Measurements from ENCODE around the gene STMN1. TPM values are rescaled to one million over a fixed set of nuclear protein-coding genes. Genes with fewer than 3 reads are reported as not detected.

STMN1 gene
- total and polyA plus RNA-seq, 2 of the 8 experiments (the other 6 are each of a cell fraction or from before 2014, with no cell fraction given): 116 to 564 TPM

DNA sequence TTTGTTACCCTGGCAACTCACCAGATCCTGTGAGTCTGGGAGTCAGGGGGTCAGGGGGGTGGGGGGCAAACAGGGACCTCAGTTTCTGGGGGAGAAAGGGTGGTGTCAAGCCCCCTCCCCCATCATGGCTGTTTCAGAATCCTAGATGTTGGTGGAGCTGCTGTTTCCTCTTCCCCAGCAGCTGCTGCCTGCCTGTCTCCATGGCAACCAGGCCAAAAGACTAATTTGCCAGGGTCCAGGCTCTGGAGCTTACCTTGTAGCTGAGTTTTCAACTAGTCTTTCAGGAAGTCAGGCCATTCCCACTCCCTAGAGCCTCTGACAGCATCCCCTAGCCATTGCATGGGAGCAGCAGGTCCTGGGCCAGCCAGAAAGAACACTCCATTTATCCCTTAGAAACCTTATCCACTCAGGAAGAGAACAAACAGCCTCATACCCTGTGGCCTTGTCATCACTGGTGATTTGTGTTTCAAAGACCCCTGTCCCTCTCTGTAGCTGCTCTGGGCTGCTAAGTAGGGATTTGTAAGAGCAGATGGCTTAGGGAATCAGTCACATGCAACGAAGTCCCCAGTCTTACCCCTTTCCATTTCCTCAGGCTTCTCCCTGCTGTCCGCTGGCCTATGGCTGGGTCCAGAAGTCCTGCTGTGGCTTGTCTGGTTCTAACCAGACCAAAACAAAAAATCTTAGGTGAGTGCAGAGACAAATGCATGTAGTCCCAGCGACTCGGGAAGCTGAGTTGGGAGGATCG is 21.5 kb upstream of the STMN1 start:
- no peak overlapping the region for H3K27ac ChIP-seq (ENCODE audit: low read depth, low read length)
- no peak for TF ChIP-seq TCF12 (IDR thresholded peaks at IDR 0.05; ENCODE audit: low read depth, low read length)
- 0 out of 4 replicates have a peak, but pooled peaks of 1 of the 2 experiments have one; percentile 31 for TF ChIP-seq SIN3A (conservative IDR thresholded peaks at IDR 0.05 in 1 of 2, IDR thresholded peaks at IDR 0.05 in 1 of 2; ENCODE audit: low read depth in 1 of 2, low read length in 2 of 2)
- no peak for TF ChIP-seq BRCA1 (IDR thresholded peaks at IDR 0.05; ENCODE audit: low read depth, low read length)
- TF ChIP-seq RNF2 (IDR thresholded peaks at IDR 0.05; ENCODE audit: borderline replicate concordance, low read depth, low read length, missing control alignments, poor library complexity, severe bottlenecking): no peak
- H2BK15ac ChIP-seq (ENCODE audit: low read length): no peak overlapping the region; the same call in 1 of the 2 replicates
- WGBS, 2 experiments (ENCODE audit: extremely low coverage in 1 of 2, insufficient coverage in 1 of 2, insufficient read length in 1 of 2, insufficient replicate concordance in 2 of 2, low coverage in 1 of 2, low lambda C conversion rate in 2 of 2, missing lambda C conversion rate in 1 of 2): 88% methylated on average over 5 of the region's 5 CpGs; no CpG with 5 or more reads in 1 of the 2 experiments
- no peak overlapping the region for H4K5ac ChIP-seq (ENCODE audit: insufficient read length, low read depth, low read length)
- ChIA-PET CTCF (ENCODE audit: partially characterized antibody) (interaction anchor here (0.6 to 3.2 kb wide), 4 partner anchors 32 to 207 kb away, joined by 3 to 13 read pairs (median 4); no protein-coding TSS in a partner anchor), POLR2A (ENCODE audit: partially characterized antibody) (interaction anchor here (1.1 to 1.9 kb wide), 4 partner anchors 29 to 482 kb away, joined by 3 to 6 read pairs (median 4); partner anchors contain the start of gene LIN28A)
- peaks cover 0 to 4% (median 0%) of the 10 kb centered on the region in 4 experiments; a peak in 2 of 7 replicates for H3K27me3 ChIP-seq (replicated peaks in 1 of 4; ENCODE audit: control insufficient read depth in 3 of 4, extremely low read depth in 1 of 4, insufficient read depth in 3 of 4, low read length in 3 of 4)
- H3K36me3 ChIP-seq (ENCODE audit: control insufficient read depth in 2 of 4, insufficient read depth in 4 of 4, low read length in 3 of 4): no peaks in the 10 kb centered on the region
- peaks cover 9% of the 10 kb centered on the region for H3K23me2 ChIP-seq (ENCODE audit: low read depth, low read length)
- no peaks in the 10 kb centered on the region for H3K9me3 ChIP-seq (ENCODE audit: insufficient read depth in 2 of 2, low read depth in 1 of 2, low read length in 1 of 2)
- no peaks in the 10 kb centered on the region for H3K79me2 ChIP-seq (ENCODE audit: control insufficient read depth in 1 of 2, insufficient read depth in 2 of 2, low read length in 2 of 2)
- H3K9ac ChIP-seq (replicated peaks in 1 of 4; ENCODE audit: extremely low read depth in 1 of 4, low read depth in 3 of 4, low read length in 3 of 4): no peak overlapping the region
- no peak overlapping the region for H3K4me3 ChIP-seq (ENCODE audit: extremely low read depth in 1 of 4, insufficient read depth in 2 of 4, low read depth in 3 of 4, low read length in 4 of 4)
- FAIRE-seq (no peak), DNase-seq (ENCODE audit: low read depth in 1 of 2, low spot score in 2 of 2) (no peak)
- H3K56ac ChIP-seq (replicated peaks; ENCODE audit: insufficient read length, low read depth, low read length): no peak overlapping the region
- H2BK120ac ChIP-seq (replicated peaks; ENCODE audit: low read depth, low read length): no peak overlapping the region
- H2BK20ac ChIP-seq (ENCODE audit: low read length): no peak overlapping the region
- H3K79me1 ChIP-seq (ENCODE audit: low read depth, low read length): no peaks in the 10 kb centered on the region
- H3K4me2 ChIP-seq (ENCODE audit: insufficient read depth in 1 of 2, low read depth in 2 of 2, low read length in 2 of 2): peak overlapping the region in 1 of 2 experiments; percentile 36; a peak in 1 of 4 replicates
- H2AFZ ChIP-seq (ENCODE audit: low read length): no peak overlapping the region
- H4K20me1 ChIP-seq (replicated peaks in 1 of 2; ENCODE audit: control insufficient read depth in 1 of 2, insufficient read depth in 2 of 2, low read length in 2 of 2): no peaks in the 10 kb centered on the region
- H4K91ac ChIP-seq (replicated peaks; ENCODE audit: insufficient read length, low read length): no peak overlapping the region
- no peak overlapping the region for H3K14ac ChIP-seq (ENCODE audit: insufficient read length)
- H3K4ac ChIP-seq (replicated peaks; ENCODE audit: insufficient read length, low read depth, low read length): no peak overlapping the region
- 0 out of 2 replicates have a peak overlapping the region, but pooled peaks have one; percentile 48 for H3K18ac ChIP-seq (ENCODE audit: extremely low read depth, low read length)
- no peak overlapping the region for H2BK12ac ChIP-seq (ENCODE audit: low read depth, low read length)
- H3K4me1 ChIP-seq (replicated peaks in 1 of 4; ENCODE audit: control insufficient read depth in 3 of 4, insufficient read depth in 4 of 4, low read length in 3 of 4): peaks cover 4 to 12% (median 7%) of the 10 kb centered on the region in 4 experiments
- H2AK5ac ChIP-seq (ENCODE audit: low read depth, low read length): no peak overlapping the region
- no peak overlapping the region for H2BK5ac ChIP-seq (ENCODE audit: low read depth, low read length)
- H4K8ac ChIP-seq (ENCODE audit: extremely low read depth, insufficient read depth, low read length): no peak overlapping the region
- H3K23ac ChIP-seq (ENCODE audit: insufficient read length): no peak overlapping the region

Measured in H1 (cell line).